K562 (cell line): ENCODE data around the gene DDAH2. TPM values are rescaled to one million over a fixed set of nuclear protein-coding genes. Genes with fewer than 3 reads are reported as not detected.
A peak's percentile ranks its signal among the peaks of the same experiment; 100 is the strongest.

Source experiments
- ATAC-seq: fragments of 200-7000 bp; cut with Tn5 transposase; 3 replicates; pipeline ENCODE4 v1.9.1; 2020; ENCODE audit warnings: moderate library complexity
- BruUV-seq: library from RNA; stranded (reverse); fragments of 400-500 nt; replicated peaks from 2 replicates; lab custom pipeline; 2021; lab: Mats Ljungman, UMichigan
- CTCF ChIA-PET: fragments of 300-600 bp; formaldehyde crosslinking; extraction: SDS; loops from one replicate; lab custom pipeline; 2021; ENCODE audit warnings: low intra/inter-chr PET ratio; lab: Yijun Ruan, JAX
- POLR2A ChIA-PET: fragments of 300-600, 350-650 bp; sonication (Branson Sonifier 250); formaldehyde crosslinking; extraction: SDS; loops from one replicate; lab custom pipeline; 2021; ENCODE audit warnings: antibody characterized with exemption, inconsistent platforms; lab: Yijun Ruan, JAX
- DNase-seq, 4 experiments: peaks; one replicate each; pipeline versions ENCODE4 v3.0.0 to v3.0.0-alpha.2; 2011 to 2018; ENCODE audit warnings: low spot score in 3 of 4, mixed read lengths in 3 of 4; ENCODE audit errors: extremely low read depth in 1 of 4
- FAIRE-seq: peaks from 2 replicates; lab custom pipeline; 2011; peaks lifted over from hg19 to GRCh38; lab: Jason Lieb, UNC
- H2AFZ ChIP-seq: 2 replicates; pipeline ENCODE4 v1.6.0; 2011; ENCODE audit warnings: low read depth, low read length, control low read depth, inconsistent platforms
- H3K27ac ChIP-seq: fragments of 200-600 bp; 3 replicates; pipeline ENCODE4 v1.8.0; 2011; ENCODE audit warnings: low read depth, mild to moderate bottlenecking, control low read depth, inconsistent platforms, low read length, moderate library complexity, mixed read lengths; ENCODE audit errors: extremely low read depth
- H3K27me3 ChIP-seq, 2 experiments: fragments of 300-600 bp in 1 of 2; 2 replicates in 1 of 2; 3 replicates in 1 of 2; pipeline versions ENCODE4 v1.6.0 to v1.8.0; 2011; ENCODE audit warnings: inconsistent platforms in 2 of 2, low read length in 2 of 2, mild to moderate bottlenecking in 1 of 2, mixed read lengths in 1 of 2, moderate library complexity in 1 of 2; ENCODE audit not compliant: control insufficient read depth in 2 of 2, insufficient read depth in 2 of 2
- H3K36me3 ChIP-seq: fragments of 300-600 bp; 3 replicates; pipeline ENCODE4 v1.8.0; 2011; ENCODE audit warnings: mild to moderate bottlenecking, low read length, inconsistent platforms; ENCODE audit not compliant: control insufficient read depth, insufficient read depth
- H3K4me1 ChIP-seq, 2 experiments: fragments of 200-600 bp in 1 of 2; replicated peaks in 1 of 2; 2 replicates in 1 of 2; 3 replicates in 1 of 2; pipeline versions ENCODE4 v1.5.1 to v1.8.0; 2011; ENCODE audit warnings: inconsistent platforms in 2 of 2, low read length in 2 of 2, mild to moderate bottlenecking in 1 of 2, mixed read lengths in 1 of 2, moderate library complexity in 1 of 2; ENCODE audit not compliant: control insufficient read depth in 2 of 2, insufficient read depth in 2 of 2
- H3K4me2 ChIP-seq: 2 replicates; pipeline ENCODE4 v1.6.1; 2011; ENCODE audit warnings: low read length, control low read depth, inconsistent platforms, mixed read lengths; ENCODE audit not compliant: insufficient read depth
- H3K4me3 ChIP-seq: fragments of 200-600 bp; sonication (generic), shearing (Covaris generic); 2 replicates; pipeline ENCODE4 v1.5.1; 2016; ENCODE audit warnings: control low read depth, inconsistent platforms
- H3K79me2 ChIP-seq: fragments of 200-600 bp; 3 replicates; pipeline ENCODE4 v1.8.0; 2011; ENCODE audit warnings: low read length, inconsistent platforms; ENCODE audit not compliant: control insufficient read depth, insufficient read depth
- H3K9ac ChIP-seq, 2 experiments: 2 replicates each; pipeline versions ENCODE4 v1.6.0 to v1.6.1; 2011; ENCODE audit warnings: low read depth in 2 of 2, low read length in 2 of 2, control low read depth in 1 of 2, inconsistent platforms in 1 of 2, mild to moderate bottlenecking in 1 of 2, mixed read lengths in 1 of 2; ENCODE audit not compliant: insufficient read depth in 1 of 2
- H3K9me1 ChIP-seq: one replicate; pipeline ENCODE4 v1.6.0; 2011; ENCODE audit warnings: inconsistent platforms, mild to moderate bottlenecking, low read length, moderate library complexity; ENCODE audit not compliant: control insufficient read depth, insufficient read depth
- H3K9me3 ChIP-seq: replicated peaks from 2 replicates; pipeline ENCODE4 v1.5.1; 2011; ENCODE audit warnings: low read depth, low read length, inconsistent platforms; ENCODE audit not compliant: control insufficient read depth, insufficient read depth
- H4K20me1 ChIP-seq: replicated peaks from 2 replicates; pipeline ENCODE4 v1.6.1; 2011; ENCODE audit warnings: low read length, inconsistent platforms, mixed read lengths; ENCODE audit not compliant: control insufficient read depth, insufficient read depth
- EWSR1 ChIP-seq: fragments of 450-650 bp; IDR thresholded peaks from 2 replicates; pipeline ENCODE4 v1.6.1; 2018; ENCODE audit warnings: borderline replicate concordance, mild to moderate bottlenecking, low read depth, moderate library complexity; ENCODE audit not compliant: partially characterized antibody
- FOXK1 ChIP-seq: sonication (generic); formaldehyde crosslinking; IDR thresholded peaks from 2 replicates; pipeline ENCODE4 v1.8.0; 2022; ENCODE audit warnings: missing genetic modification reagents, mild to moderate bottlenecking, borderline replicate concordance
- NCOA2 ChIP-seq, 2 experiments: fragments of 450-650 bp; IDR thresholded peaks; 2 replicates each; pipeline ENCODE4 v1.6.1; 2018; ENCODE audit warnings: mild to moderate bottlenecking in 2 of 2, moderate library complexity in 1 of 2; ENCODE audit not compliant: partially characterized antibody in 2 of 2
- NFYB ChIP-seq: IDR thresholded peaks from 2 replicates; pipeline ENCODE4 v1.6.1; 2011; ENCODE audit warnings: mild to moderate bottlenecking, moderate library complexity; ENCODE audit not compliant: insufficient read length; ENCODE audit errors: extremely low read depth
- RBM25 ChIP-seq: fragments of 200-400 bp; formaldehyde crosslinking; IDR thresholded peaks from 2 replicates; pipeline ENCODE4 v1.6.1; 2018; ENCODE audit warnings: low read length, low read depth, moderate library complexity; ENCODE audit not compliant: severe bottlenecking
- STAT6 ChIP-seq: sonication (generic); formaldehyde crosslinking; IDR thresholded peaks from 2 replicates; pipeline ENCODE4 v1.8.1; 2023; ENCODE audit warnings: mild to moderate bottlenecking, missing genetic modification reagents
- TSC22D4 ChIP-seq: fragments of 450-650 bp; IDR thresholded peaks from 2 replicates; pipeline ENCODE4 v1.6.1; 2016; ENCODE audit warnings: missing genetic modification characterization, missing biosample characterization, control low read depth
- VEZF1 ChIP-seq: fragments of 200-800 bp; sonication (Bioruptor generic); IDR thresholded peaks from 2 replicates; pipeline ENCODE4 v1.6.1; 2017; ENCODE audit warnings: missing genetic modification characterization, missing compliant biosample characterization
- ZNF146 ChIP-seq: IDR thresholded peaks from one replicate; pipeline ENCODE4 v1.6.1; 2018; ENCODE audit warnings: missing compliant biosample characterization; ENCODE audit not compliant: unreplicated experiment
- ZNF263 ChIP-seq: sonication (generic); formaldehyde crosslinking; IDR thresholded peaks from 2 replicates; pipeline ENCODE4 v1.8.0; 2022; ENCODE audit warnings: mild to moderate bottlenecking, missing genetic modification reagents, borderline replicate concordance
- ZNF740 ChIP-seq, 3 experiments: fragments of 200-800 bp in 1 of 3; sonication (Bioruptor generic) in 1 of 3; sonication (generic) in 1 of 3; formaldehyde crosslinking in 1 of 3; IDR thresholded peaks; 2 replicates each; pipeline versions ENCODE4 v1.6.1 to v1.8.0; 2016 to 2022; ENCODE audit warnings: mild to moderate bottlenecking in 2 of 3, missing compliant biosample characterization in 2 of 3, missing genetic modification characterization in 2 of 3, missing genetic modification reagents in 1 of 3
- WGBS: fragments of 100-300 bp; shearing (Covaris generic); methylation state at CpG from one replicate; pipeline ENCODE4 v1.1.6; 2016; ENCODE audit warnings: low coverage, mixed read lengths; ENCODE audit not compliant: insufficient coverage; ENCODE audit errors: missing lambda C conversion rate; 5-methylcytosine and 5-hydroxymethylcytosine counted together
- in situ Hi-C: fragments of 300-500 bp; cut with MboI; formaldehyde crosslinking; loops from 4 replicates; pipeline ENCODE4 v1.15.0; 2018; ENCODE audit warnings: inconsistent platforms, mixed read lengths
- intact Hi-C: fragments of 100-400 bp; cut with micrococcal nuclease; formaldehyde crosslinking; loops from 2 replicates; pipeline ENCODE4 v1.14.2; 2022
- polyA plus RNA-seq, 8 experiments: library from polyadenylated mRNA; depleted of rRNA in 4 of 8; stranded (reverse) in 5 of 8; unstranded in 3 of 8; fragments of >200 nt; fragmentation: Nextera tagmentation in 2 of 8; fragmentation: Illumina TruSeq in 1 of 8; extraction: Ambion mirVana in 2 of 8; extraction: Trizol in 1 of 8; gene quantifications; 2 replicates each; pipeline versions ENCODE4 v1.2.1 to v1.2.3, GENCODE V29; 2011 to 2014; ENCODE audit warnings: inconsistent platforms in 1 of 8, missing spikeins in 1 of 8
- total RNA-seq, 7 experiments: library from RNA; depleted of rRNA in 6 of 7; stranded (reverse); fragments of >200 nt in 6 of 7; fragmentation: Illumina TruSeq in 2 of 7; extraction: Trizol in 2 of 7; gene quantifications; 2 replicates each; pipeline versions ENCODE4 v1.2.1 to v1.2.3, GENCODE V29; 2011 to 2021; ENCODE audit warnings: low replicate concordance in 1 of 7

The DDAH2 gene
- total and polyA plus RNA-seq, 9 of the 15 experiments (the other 6 are each of a cell fraction or from before 2014, with no cell fraction given) = 1.8 to 45.4 (median 21.4) TPM

GRCh38 chr6:31691564-31692108 is 37.5 kb downstream of the DDAH2 start:
- FAIRE-seq (no peak), ATAC-seq (peak; percentile 13), DNase-seq (peak in 3 of 4 experiments; percentile 56 to 83 (median 76))
- no peaks in the 10 kb centered on the region for H3K9me3 ChIP-seq
- POLR2A ChIA-PET = interaction anchor here (0.8 to 7.1 kb wide), 26 partner anchors 7 to 144 kb away, joined by 3 to 158 read pairs (median 9); partner anchors contain the start of genes ABHD16A, APOM, CLIC1 and GPANK1
- H3K27ac ChIP-seq = peak overlapping the region; percentile 88; the same call in 2 of the 3 replicates
- peaks cover 90% of the 10 kb centered on the region for H3K36me3 ChIP-seq
- no peaks in the 10 kb centered on the region for H4K20me1 ChIP-seq
- intact Hi-C loops (loop anchor here (2.0 kb wide), 2 partner anchors 43 to 139 kb away; no protein-coding TSS in a partner anchor), in situ Hi-C loops (no loop called here)
- H3K4me1 ChIP-seq = peaks cover 57 to 59% of the 10 kb centered on the region in 2 experiments
- H3K4me2 ChIP-seq = peak overlapping the region; percentile 82
- no peak overlapping the region for H3K4me3 ChIP-seq
- no peaks in the 10 kb centered on the region for H3K27me3 ChIP-seq
- BruUV-seq = no TSS peak
- CTCF ChIA-PET = no interaction called here
- H3K79me2 ChIP-seq = no peaks in the 10 kb centered on the region
- peak overlapping the region; percentile 68 to 75; a peak in 3 of 4 replicates for H3K9ac ChIP-seq
- H2AFZ ChIP-seq = no peak overlapping the region
- no peaks in the 10 kb centered on the region for H3K9me1 ChIP-seq
- WGBS = 74% methylated on average over 11 of the region's 12 CpGs
- TF ChIP-seq TSC22D4 = no peak
- TF ChIP-seq NFYB = no peak
- peak; percentile 53; the same call in 1 of the 2 replicates for TF ChIP-seq STAT6
- TF ChIP-seq ZNF740 (CRISPR knock-in tag; IDR thresholded peaks at IDR 0.05) = no peak
- TF ChIP-seq ZNF740 (tag; IDR thresholded peaks at IDR 0.05) = 0 out of 4 replicates have a peak, but pooled peaks of 1 of the 2 experiments have one; percentile 9
- TF ChIP-seq EWSR1 = no peak
- no peak for TF ChIP-seq FOXK1 (CRISPR knock-in tag)
- TF ChIP-seq VEZF1 (CRISPR knock-in tag) = peak; percentile 30; the same call in 1 of the 2 replicates
- TF ChIP-seq ZNF146 (CRISPR knock-in tag) = no peak
- TF ChIP-seq NCOA2 (IDR thresholded peaks at IDR 0.05; ENCODE audit: partially characterized antibody in 2 of 2) = no peak
- TF ChIP-seq RBM25 = no peak
- no peak for TF ChIP-seq ZNF263 (CRISPR knock-in tag)
